ENCODE measurements around the gene PSENEN. TPM values are rescaled to one million over a fixed set of nuclear protein-coding genes. Genes with fewer than 3 reads are reported as not detected.
"Not testable (repeated sequence)": the region's sequence is repeated elsewhere in the genome, so short reads cannot be mapped to it uniquely, and the experiment has no call there.

The PSENEN gene
- total RNA-seq, 1 experiment from 2014 or later, result 112 TPM

DNA sequence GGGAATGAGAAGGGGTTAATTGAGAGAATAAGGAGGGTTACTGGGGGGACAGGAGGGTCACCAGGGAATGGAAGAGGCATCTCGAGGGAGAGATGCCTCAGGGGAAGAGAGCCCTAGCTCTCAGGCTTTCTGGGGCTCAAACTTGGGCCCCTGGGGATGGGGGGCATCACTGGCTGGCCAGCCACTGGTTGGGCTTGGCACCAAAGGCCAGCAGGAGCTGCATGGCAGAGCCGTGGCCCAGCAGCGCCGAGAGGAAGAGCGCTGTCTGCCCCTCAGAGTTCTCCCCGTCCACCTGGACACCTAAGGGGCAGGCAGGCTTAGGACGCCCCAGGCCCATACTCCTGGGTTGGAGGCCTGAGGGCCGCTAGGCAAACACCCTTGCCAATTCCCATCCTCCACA is 47.4 kb downstream of the PSENEN start:
- no peak overlapping the region for H3K4me2 ChIP-seq (ENCODE audit: low read depth, low read length, poor library complexity, severe bottlenecking)
- no peak overlapping the region for H3K9ac ChIP-seq (ENCODE audit: low read length)
- no peaks in the 10 kb centered on the region for H4K20me1 ChIP-seq (ENCODE audit: insufficient read depth, low read depth, low read length)
- no peaks in the 10 kb centered on the region for H3K36me3 ChIP-seq (ENCODE audit: insufficient read depth, low read length)
- no peaks in the 10 kb centered on the region for H3K4me1 ChIP-seq (ENCODE audit: low read length)
- H2AFZ ChIP-seq (ENCODE audit: low read length), result no peak overlapping the region
- H3K27ac ChIP-seq (ENCODE audit: low read length), result no peak overlapping the region
- no peaks in the 10 kb centered on the region for H3K9me3 ChIP-seq (ENCODE audit: low read length)
- H3K4me3 ChIP-seq (ENCODE audit: low read length), result no peak overlapping the region
- H3K9me2 ChIP-seq (replicated peaks; ENCODE audit: insufficient read depth, low read length), result no peaks in the 10 kb centered on the region
- no peaks in the 10 kb centered on the region for H3K27me3 ChIP-seq (ENCODE audit: low read length)
- no peaks in the 10 kb centered on the region for H3K79me2 ChIP-seq (ENCODE audit: low read length)
- DNase-seq, result no peak

DNA sequence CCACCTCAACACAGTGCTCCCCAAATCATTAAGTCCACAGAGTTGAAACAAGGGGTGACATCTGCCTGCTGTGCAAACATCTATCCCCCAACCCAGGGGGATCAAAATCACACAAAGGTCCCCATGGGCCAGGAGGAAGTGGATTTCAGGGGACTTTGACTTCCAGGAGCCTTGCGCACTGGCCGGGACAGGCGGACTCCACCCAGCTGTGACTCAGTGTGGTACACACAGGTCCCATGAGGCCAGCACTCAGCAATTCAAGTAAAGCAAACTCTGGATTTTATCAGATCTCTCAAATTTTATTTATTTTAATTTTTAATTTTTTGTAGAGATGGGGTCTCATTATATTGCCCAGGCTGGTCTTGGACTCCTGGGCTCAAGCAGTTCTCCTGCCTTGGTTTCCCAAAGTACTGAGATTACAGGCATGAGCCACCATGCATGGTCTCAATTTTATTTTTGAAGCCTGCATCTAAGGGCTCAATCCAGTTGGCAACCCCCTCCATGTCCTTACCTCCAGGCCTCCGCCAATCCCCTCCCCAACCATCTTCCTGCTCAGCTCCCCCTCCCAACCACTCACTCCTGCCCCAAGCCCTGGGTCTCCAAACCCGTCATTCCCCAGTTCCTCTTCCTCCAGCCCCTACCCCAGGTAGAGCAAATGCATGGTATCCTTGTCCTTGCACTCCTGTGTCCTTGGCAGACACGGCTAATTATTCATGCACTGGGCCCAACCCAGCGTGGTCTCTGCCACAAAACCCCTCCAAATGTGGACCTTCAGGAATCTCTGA is 48.1 kb downstream of the PSENEN start:
- H3K4me2 ChIP-seq (ENCODE audit: low read depth, low read length, poor library complexity, severe bottlenecking), result no peak overlapping the region
- H2AFZ ChIP-seq (ENCODE audit: low read length), result no peak overlapping the region
- no peaks in the 10 kb centered on the region for H3K79me2 ChIP-seq (ENCODE audit: low read length)
- H3K9ac ChIP-seq (ENCODE audit: low read length), result no peak overlapping the region
- H3K4me3 ChIP-seq (ENCODE audit: low read length), result no peak overlapping the region
- H4K20me1 ChIP-seq (ENCODE audit: insufficient read depth, low read depth, low read length), result no peaks in the 10 kb centered on the region
- no peak for DNase-seq
- no peaks in the 10 kb centered on the region for H3K36me3 ChIP-seq (ENCODE audit: insufficient read depth, low read length)
- no peaks in the 10 kb centered on the region for H3K9me3 ChIP-seq (ENCODE audit: low read length)
- H3K27me3 ChIP-seq (ENCODE audit: low read length), result no peaks in the 10 kb centered on the region
- H3K27ac ChIP-seq (ENCODE audit: low read length), result no peak overlapping the region
- no peaks in the 10 kb centered on the region for H3K9me2 ChIP-seq (replicated peaks; ENCODE audit: insufficient read depth, low read length)
- H3K4me1 ChIP-seq (ENCODE audit: low read length), result no peaks in the 10 kb centered on the region

DNA sequence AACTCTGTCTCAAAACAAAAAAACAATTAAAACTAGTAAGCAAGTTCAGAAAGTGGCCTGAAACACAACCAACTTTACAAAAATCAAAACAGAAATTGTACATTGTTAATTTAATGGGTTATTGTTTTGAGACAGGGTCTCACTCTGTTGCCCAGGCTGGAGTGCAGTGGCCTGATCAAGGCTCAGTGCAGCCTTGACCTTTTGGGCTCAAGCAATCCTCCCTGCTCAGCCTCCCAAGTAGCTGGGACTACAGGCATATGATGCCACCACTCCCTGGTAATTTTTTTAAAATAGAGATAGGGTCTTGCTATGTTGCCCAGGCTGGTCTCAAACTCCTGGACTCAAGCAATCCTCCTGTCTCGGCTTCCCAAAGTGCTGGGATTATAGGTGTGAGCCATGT is 50.1 kb downstream of the PSENEN start:
- H3K79me2 ChIP-seq (ENCODE audit: low read length); H2AFZ ChIP-seq (ENCODE audit: low read length); H3K9me2 ChIP-seq (replicated peaks; ENCODE audit: insufficient read depth, low read length): not testable (repeated sequence)

More for the DNA sequence above, 50.1 kb downstream of the PSENEN start:
- H3K27ac ChIP-seq (ENCODE audit: low read length); H3K4me3 ChIP-seq (ENCODE audit: low read length); H3K27me3 ChIP-seq (ENCODE audit: low read length); H3K4me2 ChIP-seq (ENCODE audit: low read depth, low read length, poor library complexity, severe bottlenecking); H3K9ac ChIP-seq (ENCODE audit: low read length); H3K4me1 ChIP-seq (ENCODE audit: low read length); H4K20me1 ChIP-seq (ENCODE audit: insufficient read depth, low read depth, low read length); DNase-seq; H3K9me3 ChIP-seq (ENCODE audit: low read length); H3K36me3 ChIP-seq (ENCODE audit: insufficient read depth, low read length): not testable (repeated sequence)

Other genes starting within 250 kb of the PSENEN start
- 5.0 and 9.3 TPM in 2 replicates for gene DMKN, start 232.0 kb upstream of the PSENEN start, total RNA-seq (2014; rRNA removed; shearing (Covaris generic); ENCODE audit: low replicate concordance)
- gene SBSN, start 217.3 kb upstream of the PSENEN start, total RNA-seq (2014; rRNA removed; shearing (Covaris generic); ENCODE audit: low replicate concordance), result 0.25 TPM in 1 of 2 replicates, not detected in the other
- gene GAPDHS, start 212.2 kb upstream of the PSENEN start, total RNA-seq (2014; rRNA removed; shearing (Covaris generic); ENCODE audit: low replicate concordance), result not detected in 2 replicates
- gene TMEM147, start 200.0 kb upstream of the PSENEN start, total RNA-seq (2014; rRNA removed; shearing (Covaris generic); ENCODE audit: low replicate concordance), result 125 and 126 TPM in 2 replicates
- 0.37 and 0.40 TPM in 2 replicates for gene ATP4A, start 182.0 kb upstream of the PSENEN start, total RNA-seq (2014; rRNA removed; shearing (Covaris generic); ENCODE audit: low replicate concordance)
- gene PMIS2, start 159.5 kb upstream of the PSENEN start, total RNA-seq (2014; rRNA removed; shearing (Covaris generic); ENCODE audit: low replicate concordance), result not detected in 2 replicates
- gene HAUS5, start 132.9 kb upstream of the PSENEN start, total RNA-seq (2014; rRNA removed; shearing (Covaris generic); ENCODE audit: low replicate concordance), result 12.5 and 26.2 TPM in 2 replicates
- gene RBM42, start 116.6 kb upstream of the PSENEN start, total RNA-seq (2014; rRNA removed; shearing (Covaris generic); ENCODE audit: low replicate concordance), result 36.9 and 82.1 TPM in 2 replicates
- gene ETV2, start 103.9 kb upstream of the PSENEN start, total RNA-seq (2014; rRNA removed; shearing (Covaris generic); ENCODE audit: low replicate concordance), result 0.54 and 0.75 TPM in 2 replicates
- 445 and 611 TPM in 2 replicates for gene COX6B1, start 97.3 kb upstream of the PSENEN start, total RNA-seq (2014; rRNA removed; shearing (Covaris generic); ENCODE audit: low replicate concordance)
- not detected in 2 replicates for gene UPK1A, start 79.1 kb upstream of the PSENEN start, total RNA-seq (2014; rRNA removed; shearing (Covaris generic); ENCODE audit: low replicate concordance)
- gene ZBTB32, start 41.1 kb upstream of the PSENEN start, total RNA-seq (2014; rRNA removed; shearing (Covaris generic); ENCODE audit: low replicate concordance), result not detected in 2 replicates
- 15.3 and 21.4 TPM in 2 replicates for gene KMT2B, start 27.6 kb upstream of the PSENEN start, total RNA-seq (2014; rRNA removed; shearing (Covaris generic); ENCODE audit: low replicate concordance)
- 1.5 and 15.2 TPM in 2 replicates for gene IGFLR1, start 3.2 kb upstream of the PSENEN start, total RNA-seq (2014; rRNA removed; shearing (Covaris generic); ENCODE audit: low replicate concordance)
- 31.7 and 50.4 TPM in 2 replicates for gene U2AF1L4, start 233 bp upstream of the PSENEN start, total RNA-seq (2014; rRNA removed; shearing (Covaris generic); ENCODE audit: low replicate concordance)
- 5.9 and 12.4 TPM in 2 replicates for gene LIN37, start 2.9 kb downstream of the PSENEN start, total RNA-seq (2014; rRNA removed; shearing (Covaris generic); ENCODE audit: low replicate concordance)
- gene HSPB6, start 11.4 kb downstream of the PSENEN start, total RNA-seq (2014; rRNA removed; shearing (Covaris generic); ENCODE audit: low replicate concordance), result 0.18 and 1.5 TPM in 2 replicates
- 16.6 and 17.5 TPM in 2 replicates for gene PROSER3, start 12.5 kb downstream of the PSENEN start, total RNA-seq (2014; rRNA removed; shearing (Covaris generic); ENCODE audit: low replicate concordance)
- gene ARHGAP33, start 29.9 kb downstream of the PSENEN start, total RNA-seq (2014; rRNA removed; shearing (Covaris generic); ENCODE audit: low replicate concordance), result 5.8 and 12.3 TPM in 2 replicates
- not detected in 2 replicates for gene PRODH2, start 67.2 kb downstream of the PSENEN start, total RNA-seq (2014; rRNA removed; shearing (Covaris generic); ENCODE audit: low replicate concordance)
- not detected in 2 replicates for gene NPHS1, start 106.9 kb downstream of the PSENEN start, total RNA-seq (2014; rRNA removed; shearing (Covaris generic); ENCODE audit: low replicate concordance)
- 0.07 TPM in 1 of 2 replicates, not detected in the other for gene KIRREL2, start 111.3 kb downstream of the PSENEN start, total RNA-seq (2014; rRNA removed; shearing (Covaris generic); ENCODE audit: low replicate concordance)
- 9.9 and 23.8 TPM in 2 replicates for gene APLP1, start 122.9 kb downstream of the PSENEN start, total RNA-seq (2014; rRNA removed; shearing (Covaris generic); ENCODE audit: low replicate concordance)
- gene NFKBID, start 154.9 kb downstream of the PSENEN start, total RNA-seq (2014; rRNA removed; shearing (Covaris generic); ENCODE audit: low replicate concordance), result 7.2 and 17.1 TPM in 2 replicates
- 12.2 and 18.8 TPM in 2 replicates for gene HCST, start 156.9 kb downstream of the PSENEN start, total RNA-seq (2014; rRNA removed; shearing (Covaris generic); ENCODE audit: low replicate concordance)
- gene TYROBP, start 162.6 kb downstream of the PSENEN start, total RNA-seq (2014; rRNA removed; shearing (Covaris generic); ENCODE audit: low replicate concordance), result not detected in 2 replicates
- 3.7 and 3.8 TPM in 2 replicates for gene LRFN3, start 190.7 kb downstream of the PSENEN start, total RNA-seq (2014; rRNA removed; shearing (Covaris generic); ENCODE audit: low replicate concordance)
- gene SDHAF1, start 249.5 kb downstream of the PSENEN start, total RNA-seq (2014; rRNA removed; shearing (Covaris generic); ENCODE audit: low replicate concordance), result 23.4 and 71.2 TPM in 2 replicates

All from Karpas-422 (cell line).